ENCODE measurements around the gene DCDC2. TPM values are rescaled to one million over a fixed set of nuclear protein-coding genes. Genes with fewer than 3 reads are reported as not detected.
"Not testable (repeated sequence)": the region's sequence is repeated elsewhere in the genome, so short reads cannot be mapped to it uniquely, and the experiment has no call there.

DCDC2 gene
- total RNA-seq, 1 donor from 2014 or later: 4.5 TPM

- H3K9me3 Mint-ChIP-seq (ENCODE audit: unreplicated experiment): no peaks in the 10 kb centered on the region
- Histone ChIP-seq H2AFZ (ENCODE audit: low read depth, low read length) (no peak overlapping the region), H4K20me1 (ENCODE audit: insufficient read depth, low read length) (no peaks in the 10 kb centered on the region), H3K9ac (ENCODE audit: low read length) (no peak overlapping the region), H3K4me1 (ENCODE audit: insufficient read depth, low read length) (no peaks in the 10 kb centered on the region), H3K9me3 (ENCODE audit: insufficient read depth, low read depth, low read length) (no peaks in the 10 kb centered on the region), H3K4me2 (ENCODE audit: low read length) (no peak overlapping the region), H3K27me3 (ENCODE audit: insufficient read depth, low read length) (no peaks in the 10 kb centered on the region), H3K27ac (ENCODE audit: low read depth, low read length) (no peak overlapping the region), H3K79me2 (ENCODE audit: insufficient read depth, low read length) (no peaks in the 10 kb centered on the region), H3K4me3 (ENCODE audit: insufficient read depth, low read depth, low read length) (no peak overlapping the region), H3K36me3 (ENCODE audit: insufficient read depth, low read length) (no peaks in the 10 kb centered on the region)
- no peak overlapping the region for H3K27ac Mint-ChIP-seq (ENCODE audit: unreplicated experiment)
- no peak for TF ChIP-seq CTCF (IDR thresholded peaks at IDR 0.05; ENCODE audit: insufficient read depth, low read depth, low read length)
- TF ChIP-seq EZH2 (IDR thresholded peaks at IDR 0.05; ENCODE audit: insufficient read depth, low read length): no peak
- no peaks in the 10 kb centered on the region for H3K27me3 Mint-ChIP-seq (ENCODE audit: low read depth, unreplicated experiment)
- no peak for DNase-seq (ENCODE audit: low read depth)
- peaks cover 7% of the 10 kb centered on the region for H3K4me1 Mint-ChIP-seq (ENCODE audit: low read depth, unreplicated experiment)
- no peak for FAIRE-seq
- H3K4me3 Mint-ChIP-seq (ENCODE audit: unreplicated experiment): no peak overlapping the region
- H3K36me3 Mint-ChIP-seq (ENCODE audit: low read depth, unreplicated experiment): no peaks in the 10 kb centered on the region
Observed at GRCh38 chr6:24245275-24245674, 112.6 kb downstream of the DCDC2 start.

- no peak overlapping the region for H3K27ac Mint-ChIP-seq (ENCODE audit: unreplicated experiment)
- H3K4me1 Mint-ChIP-seq (ENCODE audit: low read depth, unreplicated experiment): peaks cover 7% of the 10 kb centered on the region
- H3K4me3 Mint-ChIP-seq (ENCODE audit: unreplicated experiment): no peak overlapping the region
- Histone ChIP-seq H4K20me1 (ENCODE audit: insufficient read depth, low read length) (no peaks in the 10 kb centered on the region), H3K4me3 (ENCODE audit: insufficient read depth, low read depth, low read length) (no peak overlapping the region), H2AFZ (ENCODE audit: low read depth, low read length) (no peak overlapping the region), H3K9me3 (ENCODE audit: insufficient read depth, low read depth, low read length) (no peaks in the 10 kb centered on the region), H3K4me1 (ENCODE audit: insufficient read depth, low read length) (no peaks in the 10 kb centered on the region), H3K27me3 (ENCODE audit: insufficient read depth, low read length) (no peaks in the 10 kb centered on the region), H3K79me2 (ENCODE audit: insufficient read depth, low read length) (no peaks in the 10 kb centered on the region), H3K36me3 (ENCODE audit: insufficient read depth, low read length) (no peaks in the 10 kb centered on the region), H3K4me2 (ENCODE audit: low read length) (no peak overlapping the region), H3K27ac (ENCODE audit: low read depth, low read length) (no peak overlapping the region), H3K9ac (ENCODE audit: low read length) (no peak overlapping the region)
- H3K27me3 Mint-ChIP-seq (ENCODE audit: low read depth, unreplicated experiment): no peaks in the 10 kb centered on the region
- FAIRE-seq (no peak), DNase-seq (ENCODE audit: low read depth) (no peak)
- H3K36me3 Mint-ChIP-seq (ENCODE audit: low read depth, unreplicated experiment): peaks cover 3% of the 10 kb centered on the region
- no peak for TF ChIP-seq EZH2 (IDR thresholded peaks at IDR 0.05; ENCODE audit: insufficient read depth, low read length)
- TF ChIP-seq CTCF (IDR thresholded peaks at IDR 0.05; ENCODE audit: insufficient read depth, low read depth, low read length): no peak
- no peaks in the 10 kb centered on the region for H3K9me3 Mint-ChIP-seq (ENCODE audit: unreplicated experiment)
Observed at GRCh38 chr6:24242924-24243323, 114.9 kb downstream of the DCDC2 start.

DNA sequence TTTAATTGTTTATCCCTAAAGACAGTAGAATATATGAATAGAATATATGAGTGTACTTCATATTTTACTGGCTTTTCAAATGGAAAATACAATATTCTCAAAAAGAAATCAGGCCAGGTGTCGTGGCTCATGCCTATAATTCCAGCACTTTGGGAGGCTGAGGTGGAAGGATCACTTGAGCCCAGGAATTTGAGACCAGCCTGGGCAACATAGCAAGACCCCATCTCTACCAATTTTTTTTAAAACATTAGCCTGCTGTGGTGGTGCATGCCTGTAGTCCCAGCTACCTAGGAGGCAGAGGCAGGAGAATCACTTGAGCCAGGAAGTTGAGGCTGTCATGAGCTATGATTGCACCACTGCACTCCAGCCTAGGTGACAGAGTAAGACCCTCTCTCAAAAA lies 116.1 kb downstream of the DCDC2 start:
- not testable (repeated sequence) for H3K36me3 Mint-ChIP-seq (ENCODE audit: low read depth, unreplicated experiment); DNase-seq (ENCODE audit: low read depth); H2AFZ ChIP-seq (ENCODE audit: low read depth, low read length); FAIRE-seq; H3K27me3 ChIP-seq (ENCODE audit: insufficient read depth, low read length); H3K9me3 Mint-ChIP-seq (ENCODE audit: unreplicated experiment); H3K4me1 Mint-ChIP-seq (ENCODE audit: low read depth, unreplicated experiment); H3K9ac ChIP-seq (ENCODE audit: low read length); H4K20me1 ChIP-seq (ENCODE audit: insufficient read depth, low read length); H3K27ac ChIP-seq (ENCODE audit: low read depth, low read length); H3K9me3 ChIP-seq (ENCODE audit: insufficient read depth, low read depth, low read length); H3K36me3 ChIP-seq (ENCODE audit: insufficient read depth, low read length); H3K79me2 ChIP-seq (ENCODE audit: insufficient read depth, low read length); H3K4me1 ChIP-seq (ENCODE audit: insufficient read depth, low read length); H3K27ac Mint-ChIP-seq (ENCODE audit: unreplicated experiment); H3K4me3 Mint-ChIP-seq (ENCODE audit: unreplicated experiment); H3K4me3 ChIP-seq (ENCODE audit: insufficient read depth, low read depth, low read length); H3K27me3 Mint-ChIP-seq (ENCODE audit: low read depth, unreplicated experiment); H3K4me2 ChIP-seq (ENCODE audit: low read length)
